Pulmonary artery endothelial cell (primary cell): ENCODE measurements around the gene ENG. TPM values are rescaled to one million over a fixed set of nuclear protein-coding genes. Genes with fewer than 3 reads are reported as not detected.

Source experiments
- DNase-seq: peaks from one replicate; pipeline ENCODE4 v3.0.0-alpha.2; 2011; ENCODE audit warnings: low read depth, low spot score
- total RNA-seq: library from RNA; depleted of rRNA; stranded (reverse); fragments of >200 nt; gene quantifications from 2 replicates; pipeline ENCODE4 v1.2.3, GENCODE V29; 2014

The ENG gene
- total RNA-seq, 1 donor from 2014 or later: 49.5 TPM

GRCh38 chr9:127815512-127816361 is 38.7 kb downstream of the ENG start:
- no peak for DNase-seq

DNA sequence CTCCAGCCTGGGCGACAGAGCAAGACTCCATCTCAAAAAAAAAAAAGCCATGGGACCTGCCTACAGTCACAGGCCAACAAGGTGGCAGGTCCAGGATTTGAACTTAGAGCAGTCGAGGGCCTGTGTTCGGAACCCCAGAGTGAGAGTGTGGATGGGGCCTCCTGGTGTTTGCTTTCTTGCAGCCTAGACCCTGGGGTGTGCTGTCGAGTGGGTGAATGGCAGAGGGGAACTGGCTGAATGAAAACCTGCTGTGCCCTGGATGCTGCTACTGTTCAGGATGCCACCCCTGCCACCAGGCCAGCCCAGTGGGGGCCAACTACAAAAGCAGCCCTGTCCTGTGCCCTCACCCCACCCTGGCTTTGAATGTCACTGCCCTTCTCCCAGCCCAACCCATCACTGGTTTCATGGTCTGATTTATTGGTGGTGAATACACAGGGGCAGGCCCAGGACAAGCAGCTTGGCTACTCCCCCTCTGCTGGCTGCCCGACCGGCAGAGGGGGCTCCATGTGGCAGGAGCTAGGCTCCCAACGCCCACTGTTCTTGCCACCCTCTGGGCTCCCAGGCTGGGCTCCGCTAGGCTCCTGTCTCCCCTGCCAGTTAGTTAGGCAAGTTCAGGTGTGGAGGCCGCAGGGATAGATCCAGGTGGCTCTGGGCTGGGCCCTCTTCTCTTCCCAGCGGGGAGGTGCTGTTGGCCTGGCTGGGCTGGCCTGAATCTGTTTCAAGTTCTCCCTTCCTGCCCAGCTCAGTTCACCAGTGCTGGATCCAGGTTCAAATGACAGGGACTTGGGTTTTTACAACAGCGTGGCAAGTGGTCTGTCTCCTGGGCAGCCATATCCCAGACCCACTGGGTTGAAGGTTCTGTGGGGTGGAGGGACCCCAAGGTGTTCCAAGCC is 39.6 kb downstream of the ENG start:
- DNase-seq: no peak

GRCh38 chr9:127813686-127814226 is 40.7 kb downstream of the ENG start:
- no peak for DNase-seq

DNA sequence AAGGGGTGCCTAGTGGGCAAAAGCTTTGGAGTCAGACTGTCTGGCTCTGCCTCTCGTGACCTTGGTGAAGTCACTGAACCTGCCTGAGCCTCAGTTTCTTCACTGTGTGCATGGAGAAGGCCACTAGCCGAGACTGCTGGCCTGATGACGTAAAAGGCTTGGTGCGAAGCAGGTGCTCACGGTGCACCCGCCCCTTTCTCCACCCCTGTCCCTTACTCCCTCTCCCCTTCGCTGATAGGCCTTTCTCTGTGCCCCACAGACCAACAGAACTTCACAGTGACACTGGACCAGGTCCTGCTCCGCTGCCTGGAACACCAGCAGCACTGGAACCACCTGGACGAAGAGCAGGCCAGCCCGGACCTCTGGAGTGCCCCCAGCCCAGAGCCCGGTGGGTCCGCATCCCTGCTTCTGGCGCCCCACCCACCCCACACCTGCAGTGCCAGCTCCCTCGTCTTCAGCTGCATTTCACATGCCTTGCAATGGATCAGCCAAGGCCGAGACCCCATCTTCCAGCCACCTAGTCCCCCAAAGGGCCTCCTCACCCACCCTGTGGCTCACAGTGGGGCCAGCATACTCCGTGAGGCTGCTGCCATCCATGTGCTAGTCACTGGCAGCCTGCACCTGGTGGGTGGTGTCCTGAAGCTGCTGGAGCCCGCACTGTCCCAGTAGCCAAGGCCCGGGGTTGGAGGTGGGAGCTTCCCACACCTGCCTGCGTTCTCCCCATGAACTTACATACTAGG is 41.4 kb downstream of the ENG start:
- no peak for DNase-seq

GRCh38 chr9:127812011-127812410 is 42.4 kb downstream of the ENG start:
- no peak for DNase-seq

- no peak for DNase-seq
Measured at GRCh38 chr9:127810378-127811187, 43.9 kb downstream of the ENG start.

DNA sequence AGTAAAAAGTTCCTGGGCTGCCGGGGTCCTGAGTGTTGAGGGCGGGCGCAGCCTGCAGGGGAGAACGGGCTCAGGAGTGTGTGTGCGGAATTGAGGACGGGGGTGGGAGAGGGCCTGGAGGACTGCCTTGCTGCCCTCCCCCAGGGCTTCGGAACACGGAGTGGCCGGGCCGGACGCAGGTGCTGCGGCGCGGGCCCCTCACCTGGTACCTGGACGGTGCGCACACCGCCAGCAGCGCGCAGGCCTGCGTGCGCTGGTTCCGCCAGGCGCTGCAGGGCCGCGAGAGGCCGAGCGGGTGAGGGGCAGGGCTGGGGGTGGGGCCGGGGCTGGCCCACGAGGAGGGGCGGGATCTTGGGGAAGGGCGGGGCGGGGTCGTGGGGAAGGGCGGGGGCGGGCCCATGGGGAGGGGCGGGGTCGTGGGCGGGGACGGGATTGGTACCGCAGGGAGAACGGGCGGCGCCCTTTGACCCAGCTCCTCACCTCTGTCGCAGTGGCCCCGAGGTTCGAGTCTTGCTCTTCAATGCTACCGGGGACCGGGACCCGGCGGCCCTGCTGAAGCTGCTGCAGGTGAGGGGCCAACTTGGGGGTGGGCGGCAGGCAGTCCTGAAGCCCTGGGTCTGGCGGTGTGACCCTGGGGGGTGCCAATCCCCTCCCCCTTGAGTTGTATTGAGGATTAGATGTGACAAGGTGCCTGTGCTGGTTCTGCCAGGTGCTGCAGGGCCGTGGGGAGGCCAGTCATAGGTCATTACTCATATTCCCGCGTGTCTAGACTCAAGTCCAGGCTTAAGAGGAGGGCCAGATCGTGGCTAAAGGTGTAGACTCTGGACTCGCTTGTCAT is 44.7 kb downstream of the ENG start:
- no peak for DNase-seq

DNA sequence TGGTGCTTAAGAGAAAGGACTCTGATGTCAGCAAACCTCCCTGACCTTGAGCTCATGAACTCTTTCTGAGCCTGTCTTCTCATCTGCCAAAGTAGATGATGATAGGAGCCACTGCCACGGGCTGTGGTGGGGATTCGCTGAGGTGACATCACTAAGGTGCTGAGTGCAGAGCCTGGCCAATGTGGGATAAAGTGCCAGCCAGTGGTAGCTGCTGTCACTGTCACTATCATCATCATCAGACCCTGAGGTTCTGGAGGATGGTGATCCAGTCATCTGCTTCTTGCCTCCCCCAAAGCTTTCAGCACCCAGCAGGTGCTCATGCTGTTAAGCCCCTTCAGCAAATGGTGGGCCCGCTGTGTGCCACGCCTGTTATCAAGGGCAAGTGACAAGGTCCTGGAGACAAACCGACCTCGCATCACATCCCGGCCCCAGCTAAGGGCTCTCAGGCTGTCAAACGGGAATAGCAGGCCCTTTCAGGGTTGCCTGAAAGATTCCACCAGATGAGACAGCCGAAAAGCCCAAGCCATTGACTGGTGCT is 45.4 kb downstream of the ENG start:
- no peak for DNase-seq

DNA sequence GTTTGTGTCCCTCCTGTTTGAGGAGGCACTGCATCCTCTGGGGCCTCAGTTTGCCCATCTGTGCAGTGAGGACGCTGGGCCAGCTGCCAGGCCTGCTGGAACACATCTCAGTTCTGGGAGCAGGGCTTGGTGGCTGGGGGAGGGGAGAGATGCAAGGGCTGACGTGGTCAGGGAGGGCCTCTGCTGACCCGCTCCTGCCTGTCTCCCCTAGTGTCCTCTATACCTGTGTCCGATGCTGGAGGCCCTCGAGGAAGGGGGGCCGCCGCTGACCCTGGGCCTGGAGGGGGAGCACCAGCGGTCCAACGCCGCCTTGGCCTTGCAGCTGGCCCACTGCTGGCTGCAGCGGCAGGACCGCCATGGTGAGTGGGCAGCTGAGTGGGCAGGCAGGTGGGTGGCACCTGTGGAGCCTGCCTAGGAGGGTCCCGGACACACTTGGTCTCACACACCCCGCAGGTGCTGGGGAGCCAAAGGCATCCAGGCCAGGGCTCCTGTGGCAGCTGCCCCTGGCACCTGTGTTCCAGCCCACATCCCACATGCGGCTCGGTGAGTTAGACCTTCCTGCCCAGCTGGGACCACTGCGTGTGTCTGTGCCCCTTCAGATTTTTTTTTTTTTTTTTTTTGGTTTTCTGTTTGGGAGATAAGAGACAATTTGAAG is 46.0 kb downstream of the ENG start:
- DNase-seq: no peak

DNA sequence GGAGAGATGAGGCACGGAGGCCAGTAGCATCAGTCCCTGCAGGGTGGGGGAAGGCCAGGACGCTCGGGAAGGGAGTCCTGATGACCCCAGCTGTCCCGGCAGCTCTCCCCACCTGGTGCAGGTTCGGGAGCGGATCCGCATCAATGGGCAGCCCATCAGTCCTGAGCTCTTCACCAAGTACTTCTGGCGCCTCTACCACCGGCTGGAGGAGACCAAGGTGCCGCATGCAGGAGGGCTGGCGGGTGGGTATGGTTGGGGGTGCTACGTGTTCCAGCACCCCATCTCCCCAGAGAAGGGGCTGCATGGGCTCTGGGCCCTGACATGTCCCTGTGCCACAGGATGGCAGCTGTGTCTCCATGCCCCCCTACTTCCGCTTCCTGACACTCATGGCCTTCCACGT is 47.6 kb downstream of the ENG start:
- no peak for DNase-seq

DNA sequence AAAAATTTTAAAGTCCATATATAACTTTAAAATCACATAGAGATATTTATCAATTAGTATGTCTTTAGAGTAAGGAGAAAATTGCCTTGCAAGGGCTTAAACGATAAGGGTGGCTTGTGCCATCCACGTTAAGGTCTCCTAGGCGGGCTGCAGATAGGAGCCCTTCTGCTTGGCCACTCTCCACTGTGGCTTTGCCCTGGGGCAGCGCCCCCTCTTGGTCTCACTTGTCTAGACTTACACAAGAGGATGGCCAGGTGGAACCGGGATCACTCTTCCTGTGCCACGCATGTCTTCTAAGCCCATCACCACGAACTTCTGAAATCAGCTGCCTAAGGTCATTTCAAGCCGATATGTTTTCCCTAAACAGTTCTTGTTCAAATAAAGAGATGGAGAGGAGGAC is 48.8 kb downstream of the ENG start:
- no peak for DNase-seq

DNA sequence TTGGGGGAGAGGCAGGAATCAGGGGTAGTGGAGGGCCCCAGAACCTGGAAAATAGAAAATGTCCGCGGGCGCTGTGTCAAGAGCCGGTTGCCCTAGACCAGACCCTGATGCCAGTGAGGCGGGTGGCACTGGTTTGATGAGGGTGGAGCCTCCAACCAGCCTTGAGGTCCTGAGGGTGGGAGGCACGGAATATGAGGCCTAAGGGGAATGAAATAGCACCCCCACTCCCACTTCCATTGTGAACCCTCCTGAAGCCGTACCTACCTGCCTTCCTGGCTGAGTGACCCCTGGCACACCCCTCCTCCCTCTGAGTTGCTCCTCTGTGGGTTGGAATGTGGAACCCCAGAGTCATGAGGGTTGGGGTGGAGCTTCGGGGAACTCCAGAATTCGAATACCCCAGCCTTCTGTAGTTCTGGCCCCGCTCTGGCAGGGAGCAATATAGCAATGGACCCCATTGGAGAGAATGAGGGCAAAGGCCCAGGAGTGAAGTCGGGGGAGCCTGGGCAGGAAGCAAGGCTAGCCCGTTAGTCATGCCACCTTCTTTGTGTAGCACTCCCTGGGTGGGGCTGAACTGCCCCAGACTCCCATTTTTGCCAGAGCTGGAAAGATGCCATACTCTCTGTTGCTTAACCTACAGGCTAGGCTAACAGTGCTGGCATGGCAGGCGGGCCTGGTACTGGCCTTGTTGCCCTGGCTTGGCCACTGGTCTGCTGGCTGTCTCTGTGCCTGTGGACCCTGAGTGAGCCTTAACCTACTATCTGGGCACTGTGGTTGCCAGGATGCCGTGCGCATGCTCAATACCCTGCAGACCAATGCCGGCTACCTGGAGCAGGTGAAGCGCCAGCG is 50.7 kb downstream of the ENG start:
- DNase-seq: no peak

GRCh38 chr9:127802576-127803443 is 51.6 kb downstream of the ENG start, which contains the start of gene FPGS:
Gene FPGS, plus strand, starts transcription at chr9:127802882. Its CDS starts 43 bp downstream, at chr9:127802925.
- peak; percentile 52 for DNase-seq

GRCh38 chr9:127801955-127802575 is 52.4 kb downstream of the ENG start:
- DNase-seq: no peak

DNA sequence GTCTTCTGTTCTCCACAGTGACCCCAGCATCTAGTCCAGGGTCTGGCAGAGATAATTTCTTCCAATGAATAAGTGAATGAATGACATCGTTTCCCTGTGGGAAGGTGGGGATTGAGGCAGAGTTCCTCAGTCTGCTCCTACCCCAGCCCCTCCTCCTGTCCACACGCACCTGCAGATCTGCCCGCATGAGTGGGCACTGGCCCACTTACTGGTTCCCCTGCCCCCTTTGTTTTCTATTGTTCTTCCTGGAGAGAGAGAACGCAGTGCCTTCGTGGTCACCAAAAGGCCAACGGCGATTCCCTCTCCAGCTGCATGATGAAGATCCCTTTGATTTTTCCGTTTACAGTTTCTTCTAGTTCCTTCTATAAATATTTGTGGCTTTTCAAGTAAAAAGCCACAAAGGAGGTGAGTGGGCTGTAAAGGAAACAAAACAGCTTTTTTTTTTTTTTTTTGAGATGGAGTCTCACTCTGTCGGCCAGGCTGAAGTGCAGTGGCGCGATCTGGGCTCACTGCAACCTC is 57.5 kb downstream of the ENG start:
- no peak for DNase-seq

DNA sequence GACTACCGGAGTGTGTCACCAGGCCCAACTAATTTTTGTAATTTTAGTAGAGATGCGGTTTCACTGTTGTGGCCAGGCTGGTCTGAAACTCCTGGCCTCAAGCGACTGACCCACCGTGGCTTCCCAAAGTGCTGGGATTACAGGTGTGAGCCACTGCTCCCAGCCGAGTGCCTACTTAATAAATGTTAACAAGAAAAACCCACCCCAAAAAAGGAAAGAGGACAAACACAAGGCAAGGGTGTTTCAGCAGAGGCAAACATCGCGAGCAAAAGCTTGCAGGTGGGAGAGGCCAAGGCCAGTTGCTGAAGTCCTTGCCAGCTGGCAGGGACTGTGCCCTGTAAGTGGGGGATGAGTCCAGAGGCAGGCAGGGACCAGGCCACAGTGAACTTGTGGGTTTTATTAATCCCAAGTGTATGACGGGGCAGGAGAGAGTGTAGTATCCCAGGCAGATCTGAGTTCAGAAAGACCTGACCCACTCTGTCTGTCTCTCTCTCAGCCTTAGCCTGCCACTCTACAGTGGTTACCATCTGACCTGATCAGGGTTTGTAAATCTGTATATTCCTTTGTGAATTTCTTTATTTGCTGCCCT is 58.1 kb downstream of the ENG start:
- no peak for DNase-seq
